Measurements from ENCODE around the gene KLF15.

- no peak for TF ChIP-seq CTCF (IDR thresholded peaks at IDR 0.05)
- no peak for TF ChIP-seq EZH2 (IDR thresholded peaks at IDR 0.05; ENCODE audit: borderline replicate concordance, insufficient read depth, low read depth, low read length, poor library complexity, severe bottlenecking)
These were observed 52.5 kb downstream of the KLF15 start for GRCh38 chr3:126304704-126305103.

Data from B cell (primary cell).